Effector memory CD8-positive, alpha-beta T cell (primary cell): ENCODE results near the gene NR2F1.

Experiments
- ATAC-seq: fragments of 150-1000 bp; cut with Tn5 transposase; replicated peaks from 2 replicates; pipeline ENCODE4 v1.10.0; 2021; ENCODE audit warnings: mild to moderate bottlenecking, moderate library complexity
- DNase-seq, 3 experiments: peaks; one replicate each; pipeline ENCODE4 v3.0.0; 2021
- H3K27ac Mint-ChIP-seq, 2 donors: one replicate each; pipeline ENCODE4 v1.8.0; 2022; ENCODE audit warnings: mild to moderate bottlenecking in 2 of 2, mixed read lengths in 2 of 2, moderate library complexity in 2 of 2
- H3K27me3 Mint-ChIP-seq, 2 donors: one replicate each; pipeline ENCODE4 v1.8.0; 2022; ENCODE audit warnings: mixed read lengths in 2 of 2
- H3K36me3 Mint-ChIP-seq: one replicate; pipeline ENCODE4 v1.8.0; 2022; ENCODE audit warnings: mild to moderate bottlenecking, moderate library complexity, mixed read lengths; ENCODE audit not compliant: insufficient read depth
- H3K4me1 Mint-ChIP-seq, 2 donors: one replicate each; pipeline ENCODE4 v1.8.0; 2022; ENCODE audit warnings: low read depth in 2 of 2, mixed read lengths in 2 of 2
- H3K4me3 Mint-ChIP-seq, 2 donors: one replicate each; pipeline ENCODE4 v1.8.0; 2022; ENCODE audit warnings: mild to moderate bottlenecking in 2 of 2, mixed read lengths in 2 of 2, moderate library complexity in 2 of 2
- H3K9me3 Mint-ChIP-seq, 2 donors: one replicate each; pipeline ENCODE4 v1.8.0; 2022; ENCODE audit warnings: mixed read lengths in 2 of 2

NR2F1 gene

DNA sequence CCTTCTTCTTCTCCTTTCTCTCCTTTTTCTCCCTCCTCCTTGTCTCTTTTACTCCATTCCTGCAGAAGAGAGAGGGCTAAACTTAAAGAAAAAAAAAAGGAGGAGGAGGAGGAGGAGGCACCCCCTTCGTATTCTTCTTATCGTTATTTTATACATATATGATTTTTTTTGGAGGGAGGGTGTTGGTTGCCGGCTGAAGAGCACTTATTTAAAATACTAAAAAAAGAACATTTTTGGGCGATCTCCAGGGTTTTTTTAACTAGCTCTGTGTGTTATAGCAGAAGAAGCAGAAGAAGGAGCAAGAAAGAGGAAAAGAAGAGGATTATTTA lies 381 bp downstream of the NR2F1 start:
- no peaks in the 10 kb centered on the region for H3K9me3 Mint-ChIP-seq
- H3K36me3 Mint-ChIP-seq = peaks cover 16% of the 10 kb centered on the region
- ATAC-seq (no peak), DNase-seq (no peak)
- H3K27ac Mint-ChIP-seq = no peak overlapping the region
- H3K4me3 Mint-ChIP-seq = no peak overlapping the region
- peaks cover 18 to 25% of the 10 kb centered on the region in 2 donors for H3K4me1 Mint-ChIP-seq
- H3K27me3 Mint-ChIP-seq = peaks cover 19 to 42% of the 10 kb centered on the region in 2 donors

- no peak overlapping the region for H3K4me3 Mint-ChIP-seq
- H3K36me3 Mint-ChIP-seq = peaks cover 21% of the 10 kb centered on the region
- no peak overlapping the region for H3K27ac Mint-ChIP-seq
- peak; percentile 56 for ATAC-seq
- H3K4me1 Mint-ChIP-seq = peaks cover 20 to 25% of the 10 kb centered on the region in 2 donors
- H3K9me3 Mint-ChIP-seq = peaks cover 0 to 2% of the 10 kb centered on the region in 2 donors
- DNase-seq = no peak
- H3K27me3 Mint-ChIP-seq = peaks cover 13 to 45% of the 10 kb centered on the region in 2 donors
Measured at GRCh38 chr5:93583768-93584595, 960 bp downstream of the NR2F1 start.

DNA sequence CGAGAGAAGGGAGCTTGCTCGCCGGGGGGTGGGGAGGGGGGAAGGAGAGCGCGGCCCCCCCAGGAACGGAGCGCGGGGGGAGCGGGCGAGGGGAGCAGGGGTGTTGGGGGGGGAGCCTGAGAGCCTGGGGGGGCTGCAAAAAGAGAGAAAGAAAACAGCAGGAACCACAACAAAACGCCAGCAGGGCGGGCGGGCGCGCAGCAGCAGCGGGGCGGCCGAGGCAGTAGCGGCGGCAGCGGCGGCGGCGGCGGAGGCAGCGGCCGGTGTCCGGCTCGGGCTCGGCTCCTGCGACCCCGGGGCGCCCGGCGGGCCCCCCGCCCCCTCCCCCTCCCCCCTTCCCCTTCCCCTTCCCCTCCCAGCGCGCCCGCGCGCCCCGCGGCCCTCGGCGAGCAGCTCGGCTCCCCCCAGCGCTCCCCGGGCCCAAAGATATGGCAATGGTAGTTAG lies 1.6 kb downstream of the NR2F1 start:
- DNase-seq = no peak
- Mint-ChIP-seq H3K4me1 (peaks cover 20 to 24% of the 10 kb centered on the region in 2 donors), H3K36me3 (peaks cover 21% of the 10 kb centered on the region), H3K9me3 (peaks cover 0 to 2% of the 10 kb centered on the region in 2 donors), H3K27ac (no peak overlapping the region), H3K4me3 (no peak overlapping the region), H3K27me3 (peaks cover 13 to 51% of the 10 kb centered on the region in 2 donors)
- no peak for ATAC-seq

GRCh38 chr5:93585041-93585766 lies 2.2 kb downstream of the NR2F1 start:
- peaks cover 21% of the 10 kb centered on the region for H3K36me3 Mint-ChIP-seq
- no peak for ATAC-seq
- DNase-seq = no peak
- peaks cover 13 to 52% of the 10 kb centered on the region in 2 donors for H3K27me3 Mint-ChIP-seq
- no peak overlapping the region for H3K27ac Mint-ChIP-seq
- peaks cover 0 to 2% of the 10 kb centered on the region in 2 donors for H3K9me3 Mint-ChIP-seq
- H3K4me3 Mint-ChIP-seq = peak overlapping the region; percentile 72 to 73
- peaks cover 18 to 20% of the 10 kb centered on the region in 2 donors for H3K4me1 Mint-ChIP-seq

- no peak for ATAC-seq
- Mint-ChIP-seq H3K4me3 (peak overlapping the region; percentile 72 to 73), H3K9me3 (peaks cover 0 to 2% of the 10 kb centered on the region in 2 donors), H3K27ac (no peak overlapping the region), H3K4me1 (peaks cover 12 to 13% of the 10 kb centered on the region in 2 donors), H3K36me3 (peaks cover 21% of the 10 kb centered on the region), H3K27me3 (peaks cover 13 to 46% of the 10 kb centered on the region in 2 donors)
- no peak for DNase-seq
Measured at GRCh38 chr5:93585767-93586385, 2.9 kb downstream of the NR2F1 start.

GRCh38 chr5:93586736-93587596 lies 3.9 kb downstream of the NR2F1 start:
- DNase-seq = no peak
- H3K4me3 Mint-ChIP-seq = no peak overlapping the region
- peaks cover 13 to 45% of the 10 kb centered on the region in 2 donors for H3K27me3 Mint-ChIP-seq
- ATAC-seq = no peak
- peaks cover 21% of the 10 kb centered on the region for H3K36me3 Mint-ChIP-seq
- H3K4me1 Mint-ChIP-seq = peaks cover 7 to 12% of the 10 kb centered on the region in 2 donors
- peak overlapping the region in 1 of 2 donors; percentile 47 for H3K27ac Mint-ChIP-seq
- H3K9me3 Mint-ChIP-seq = peaks cover 0 to 2% of the 10 kb centered on the region in 2 donors

GRCh38 chr5:93587597-93588351 lies 4.8 kb downstream of the NR2F1 start:
- no peak for ATAC-seq
- DNase-seq = no peak
- Mint-ChIP-seq H3K9me3 (peaks cover 0 to 2% of the 10 kb centered on the region in 2 donors), H3K4me3 (no peak overlapping the region), H3K4me1 (peaks cover 7 to 12% of the 10 kb centered on the region in 2 donors), H3K27me3 (peaks cover 13 to 47% of the 10 kb centered on the region in 2 donors), H3K27ac (peak overlapping the region in 1 of 2 donors; percentile 47), H3K36me3 (peaks cover 21% of the 10 kb centered on the region)

DNA sequence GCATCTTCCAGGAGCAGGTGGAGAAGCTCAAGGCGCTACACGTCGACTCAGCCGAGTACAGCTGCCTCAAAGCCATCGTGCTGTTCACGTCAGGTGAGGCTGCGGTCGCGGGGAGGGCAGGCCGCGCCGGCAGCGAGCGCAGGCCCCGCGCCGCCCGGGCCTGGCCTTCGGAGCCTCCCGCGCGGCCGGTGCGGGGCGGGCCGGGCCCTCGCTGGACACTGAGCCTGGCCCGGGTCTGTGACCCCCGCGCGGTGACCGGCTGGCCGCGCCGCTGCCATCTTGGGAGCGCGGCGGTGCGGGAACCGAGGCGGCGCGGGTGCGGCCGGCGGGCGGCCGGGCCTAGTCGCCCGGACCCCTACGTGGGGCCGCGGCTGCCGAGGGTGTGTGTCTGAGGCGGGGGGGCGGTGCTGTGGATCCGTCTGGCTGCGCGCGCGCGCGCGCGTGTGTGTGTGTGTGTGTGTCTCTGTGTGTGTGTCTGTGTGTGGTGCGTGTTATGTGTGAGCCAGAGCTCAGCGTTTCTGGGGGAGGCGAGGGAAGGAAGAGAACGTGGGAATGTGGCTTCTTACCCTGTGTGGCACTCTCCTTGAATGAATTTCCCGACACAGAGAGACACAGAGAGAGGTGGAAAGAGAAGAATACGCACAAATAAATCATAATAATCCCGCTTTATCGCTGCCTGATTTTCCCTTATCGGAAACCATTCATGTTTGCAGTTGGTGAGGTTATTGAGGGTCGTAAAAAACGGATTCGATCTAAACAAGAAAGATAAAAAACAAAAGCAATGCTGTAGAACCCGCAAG lies 5.5 kb downstream of the NR2F1 start:
- ATAC-seq (no peak), DNase-seq (no peak)
- peaks cover 13 to 55% of the 10 kb centered on the region in 2 donors for H3K27me3 Mint-ChIP-seq
- peaks cover 0 to 2% of the 10 kb centered on the region in 2 donors for H3K9me3 Mint-ChIP-seq
- no peak overlapping the region for H3K27ac Mint-ChIP-seq
- H3K4me1 Mint-ChIP-seq = peaks cover 7 to 11% of the 10 kb centered on the region in 2 donors
- H3K4me3 Mint-ChIP-seq = peak overlapping the region in 1 of 2 donors; percentile 5
- H3K36me3 Mint-ChIP-seq = peaks cover 21% of the 10 kb centered on the region

DNA sequence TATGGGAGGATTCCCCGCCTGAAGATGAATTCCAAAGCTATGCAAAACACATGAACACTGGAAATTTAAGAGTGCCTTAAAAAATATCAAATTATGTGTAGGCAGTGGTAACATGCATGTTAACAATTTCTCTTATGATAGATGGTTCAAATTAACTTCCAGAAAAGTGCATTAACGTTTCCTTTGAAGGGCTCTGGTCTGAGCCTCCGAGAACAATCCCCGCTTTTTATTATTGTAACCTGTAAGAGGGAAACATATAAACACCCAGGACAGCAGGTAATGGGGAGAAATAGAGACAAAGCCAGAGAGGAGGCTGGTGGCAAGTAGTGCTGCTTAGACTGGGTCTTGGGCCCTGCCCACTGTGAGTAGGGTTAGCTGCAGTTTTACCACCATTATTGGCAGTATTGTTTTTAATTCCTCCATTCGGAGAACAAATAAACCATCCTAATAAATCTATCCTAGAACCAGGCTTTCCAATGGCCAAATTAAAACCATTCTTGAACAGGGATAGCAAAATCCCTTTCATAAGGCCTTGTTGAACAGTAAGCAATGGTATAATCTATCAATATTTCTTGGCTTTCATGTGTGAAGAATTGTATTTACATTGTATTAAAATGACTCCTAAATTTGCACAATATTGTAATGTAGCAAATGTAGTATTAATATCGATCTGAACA lies 6.3 kb downstream of the NR2F1 start:
- DNase-seq (no peak), ATAC-seq (no peak)
- Mint-ChIP-seq H3K27ac (no peak overlapping the region), H3K27me3 (peaks cover 13 to 62% of the 10 kb centered on the region in 2 donors), H3K4me3 (no peak overlapping the region), H3K4me1 (peaks cover 7 to 8% of the 10 kb centered on the region in 2 donors), H3K36me3 (peaks cover 22% of the 10 kb centered on the region), H3K9me3 (peaks cover 0 to 2% of the 10 kb centered on the region in 2 donors)

DNA sequence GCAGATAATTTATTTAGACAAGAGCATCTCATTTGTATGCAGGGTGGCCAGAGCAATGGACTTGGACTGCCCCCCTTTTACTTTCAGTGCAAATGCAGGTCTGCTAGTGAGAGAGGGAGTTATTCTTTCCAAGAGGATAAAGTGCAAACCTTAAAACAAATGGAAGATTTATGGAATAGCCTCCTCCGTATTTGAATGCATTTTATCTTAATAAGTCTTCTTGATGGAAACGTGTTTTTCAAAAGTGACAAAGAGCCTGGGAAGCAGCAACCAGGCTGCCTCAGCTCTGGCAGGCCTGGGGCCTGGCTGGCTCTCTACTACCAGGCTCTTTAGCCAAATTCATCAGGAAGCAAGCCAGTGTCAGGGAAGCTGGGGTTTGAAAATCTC lies 6.8 kb downstream of the NR2F1 start:
- Mint-ChIP-seq H3K36me3 (peaks cover 27% of the 10 kb centered on the region), H3K4me3 (no peak overlapping the region), H3K9me3 (peaks cover 0 to 2% of the 10 kb centered on the region in 2 donors), H3K27ac (no peak overlapping the region), H3K27me3 (peaks cover 13 to 67% of the 10 kb centered on the region in 2 donors), H3K4me1 (peaks cover 7 to 13% of the 10 kb centered on the region in 2 donors)
- ATAC-seq (no peak), DNase-seq (no peak)

DNA sequence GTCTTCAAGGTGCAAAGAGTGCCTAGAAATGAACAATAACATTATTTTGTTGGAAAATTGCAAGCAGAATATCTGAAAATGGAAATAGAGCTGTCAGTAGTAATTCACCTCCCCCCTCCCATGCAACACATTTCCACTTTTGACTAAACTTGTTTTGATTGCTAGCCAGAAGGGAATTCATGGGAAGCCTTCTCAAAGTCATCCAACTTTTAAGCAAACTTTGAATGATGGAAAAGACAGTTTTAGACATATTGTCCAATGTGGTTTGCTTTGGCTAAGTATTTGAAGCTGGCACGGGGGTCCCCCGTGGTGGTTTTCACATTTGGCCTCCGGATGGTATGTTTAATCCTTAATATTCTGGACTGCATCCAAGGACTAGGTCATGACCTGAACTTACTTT lies 7.5 kb downstream of the NR2F1 start:
- no peak for ATAC-seq
- no peak overlapping the region for H3K4me3 Mint-ChIP-seq
- no peak for DNase-seq
- peaks cover 28% of the 10 kb centered on the region for H3K36me3 Mint-ChIP-seq
- peaks cover 11 to 14% of the 10 kb centered on the region in 2 donors for H3K4me1 Mint-ChIP-seq
- H3K9me3 Mint-ChIP-seq = peaks cover 0 to 2% of the 10 kb centered on the region in 2 donors
- H3K27ac Mint-ChIP-seq = no peak overlapping the region
- peaks cover 10 to 73% of the 10 kb centered on the region in 2 donors for H3K27me3 Mint-ChIP-seq
